ENCODE measurements around the gene FAM3A.

FAM3A gene

GRCh38 chrX:154534526-154535322 lies 18.7 kb upstream of the FAM3A start:
- DNase-seq (ENCODE audit: low read depth in 2 of 2), result peak; percentile 74 to 82

- no peak for DNase-seq (ENCODE audit: low read depth in 2 of 2)
These were observed 16.7 kb upstream of the FAM3A start for GRCh38 chrX:154532690-154533089.

GRCh38 chrX:154531626-154532025 lies 15.6 kb upstream of the FAM3A start:
- no peak for DNase-seq (ENCODE audit: low read depth in 2 of 2)

GRCh38 chrX:154530286-154530685 lies 14.3 kb upstream of the FAM3A start:
- no peak for DNase-seq (ENCODE audit: low read depth in 2 of 2)

DNA sequence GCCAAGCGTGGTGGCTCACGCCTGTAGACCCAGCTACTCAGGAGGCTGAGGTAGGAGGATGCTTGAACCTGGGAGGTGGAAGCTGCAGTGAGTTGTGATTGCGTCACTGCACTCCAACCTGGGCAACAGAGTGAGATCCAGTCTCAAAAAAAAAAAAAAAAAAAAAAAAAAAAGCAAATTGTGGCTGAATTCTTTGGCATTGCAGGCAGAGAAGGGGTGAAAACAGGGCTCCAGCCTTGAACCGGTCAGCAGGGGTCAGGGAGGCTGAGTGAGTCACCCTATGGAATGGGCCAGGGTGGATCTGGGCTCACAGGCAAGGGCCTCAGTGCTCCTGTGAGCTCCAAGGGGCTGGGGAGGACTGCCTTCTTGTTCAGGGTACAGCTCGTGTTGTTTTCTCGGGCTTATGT lies 13.2 kb upstream of the FAM3A start:
- no peak for DNase-seq (ENCODE audit: low read depth in 2 of 2)

DNA sequence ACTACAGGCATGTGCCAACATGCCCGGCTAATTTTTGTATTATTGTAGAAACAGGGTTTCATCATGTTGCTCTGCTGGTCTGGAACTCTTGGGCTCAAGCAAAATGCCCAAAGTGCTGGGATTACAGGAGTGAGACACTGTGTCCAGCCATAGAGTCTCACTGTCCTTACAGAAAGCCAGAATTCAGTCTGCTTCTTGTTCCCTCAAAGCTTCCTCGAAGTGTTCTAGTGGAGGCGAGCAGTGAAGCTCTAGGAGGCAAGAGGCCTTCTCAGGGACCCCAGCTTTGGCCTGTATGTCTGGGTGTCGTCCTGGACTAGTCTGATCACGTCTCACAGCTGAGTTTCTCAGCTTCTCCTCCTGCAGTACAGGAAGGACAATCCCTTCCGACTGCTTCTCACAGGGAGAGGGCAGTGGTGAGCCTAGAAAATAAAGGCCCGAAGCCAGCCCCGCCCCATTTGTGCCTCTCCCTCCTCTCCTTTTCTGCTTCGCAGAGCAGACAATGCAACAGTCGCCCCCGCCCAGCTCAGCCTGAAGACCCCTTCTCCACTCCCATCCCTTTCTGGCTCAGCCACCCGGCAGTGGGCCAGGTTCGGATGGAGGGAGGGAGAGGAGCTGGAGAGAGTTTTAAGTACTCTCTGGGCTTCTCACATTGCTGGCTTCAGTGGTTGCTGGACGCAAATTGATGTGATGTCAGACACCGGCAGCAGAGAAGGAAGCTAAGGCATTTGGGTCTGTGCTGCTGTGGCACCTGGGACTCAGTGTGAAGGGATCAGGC lies 11.1 kb upstream of the FAM3A start:
- no peak for DNase-seq (ENCODE audit: low read depth in 2 of 2)

GRCh38 chrX:154525606-154526490 lies 9.8 kb upstream of the FAM3A start:
- DNase-seq (ENCODE audit: low read depth in 2 of 2), result no peak

DNA sequence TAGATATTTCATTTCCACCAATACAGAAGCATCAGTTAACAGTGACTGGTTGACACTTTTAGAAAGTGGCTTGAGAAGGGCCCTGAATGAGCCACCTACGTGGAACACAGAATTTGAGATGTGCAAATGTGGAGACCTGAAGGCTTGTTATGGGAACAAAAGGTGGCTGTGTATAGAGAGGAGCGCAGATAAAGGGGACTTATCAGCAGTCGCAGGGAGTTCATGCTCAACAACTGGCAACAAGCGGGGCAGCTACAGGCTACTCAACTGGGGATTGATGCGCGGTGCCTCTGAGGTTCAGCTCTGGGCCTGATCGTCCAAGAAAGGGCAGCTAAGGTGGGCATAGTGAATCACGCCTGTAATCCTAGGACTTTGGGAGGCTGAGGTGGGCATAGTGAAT lies 3.4 kb upstream of the FAM3A start:
- DNase-seq (ENCODE audit: low read depth in 2 of 2), result no peak

DNA sequence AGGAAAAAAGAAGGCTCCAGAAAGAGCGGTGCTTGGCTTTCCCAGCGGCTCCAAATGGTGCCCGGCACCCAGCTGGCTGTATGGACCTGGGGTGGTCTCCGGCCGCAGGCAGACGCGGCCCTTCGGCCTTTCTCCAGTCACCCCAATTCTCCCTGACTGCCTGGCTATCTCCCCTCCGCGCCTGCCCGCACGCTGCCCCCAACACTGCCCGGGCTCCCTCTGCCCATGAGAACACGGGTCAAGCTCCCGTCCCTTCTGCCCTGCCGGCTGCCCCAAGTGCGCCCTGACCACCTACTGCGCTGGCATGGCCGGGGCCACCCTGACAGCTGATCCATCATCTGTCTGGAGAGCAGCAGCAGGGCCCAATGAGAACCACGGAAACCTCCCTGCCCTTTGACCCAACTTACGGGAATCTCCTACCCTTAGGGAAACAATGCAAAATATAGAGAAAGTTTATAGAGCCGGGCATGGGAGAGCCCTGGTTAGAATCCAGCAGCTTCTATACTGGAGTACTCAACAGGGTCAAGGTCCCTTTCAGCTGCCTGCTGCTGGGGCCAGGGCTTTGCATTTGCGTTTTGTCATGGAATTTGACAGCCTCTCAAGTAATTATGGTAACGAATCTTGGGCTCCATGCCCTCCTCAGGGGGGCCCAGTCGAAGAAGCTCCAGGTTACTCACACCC lies 1.2 kb upstream of the FAM3A start:
- no peak for DNase-seq (ENCODE audit: low read depth in 2 of 2)

GRCh38 chrX:154516656-154517100 lies 646 bp upstream of the FAM3A start:
- no peak for DNase-seq (ENCODE audit: low read depth in 2 of 2)

- no peak for DNase-seq (ENCODE audit: low read depth in 2 of 2)
These were observed 704 bp downstream of the FAM3A start for GRCh38 chrX:154515090-154515965.

DNA sequence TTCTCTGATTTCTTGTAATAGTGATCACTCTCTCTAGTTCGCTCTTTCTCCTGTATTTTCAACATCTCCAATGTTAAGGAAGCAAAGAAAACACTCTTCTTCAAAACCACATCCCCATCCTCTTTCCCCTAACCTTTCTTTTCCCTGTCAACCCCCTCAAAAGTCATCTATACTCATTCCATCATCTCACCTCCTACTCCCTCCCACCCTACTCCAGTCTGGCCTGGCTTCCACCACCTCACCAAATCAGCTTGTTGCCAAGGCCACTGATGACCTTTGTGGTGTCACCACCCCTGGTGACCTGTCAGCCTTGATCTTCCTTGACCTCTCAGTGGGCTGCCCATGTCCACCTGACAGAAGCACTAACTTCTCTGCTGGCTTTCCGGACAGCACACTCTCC lies 2.3 kb downstream of the FAM3A start:
- DNase-seq (ENCODE audit: low read depth in 2 of 2), result no peak

- DNase-seq (ENCODE audit: low read depth in 2 of 2), result no peak
These were observed 3.0 kb downstream of the FAM3A start for GRCh38 chrX:154512879-154513553.

DNA sequence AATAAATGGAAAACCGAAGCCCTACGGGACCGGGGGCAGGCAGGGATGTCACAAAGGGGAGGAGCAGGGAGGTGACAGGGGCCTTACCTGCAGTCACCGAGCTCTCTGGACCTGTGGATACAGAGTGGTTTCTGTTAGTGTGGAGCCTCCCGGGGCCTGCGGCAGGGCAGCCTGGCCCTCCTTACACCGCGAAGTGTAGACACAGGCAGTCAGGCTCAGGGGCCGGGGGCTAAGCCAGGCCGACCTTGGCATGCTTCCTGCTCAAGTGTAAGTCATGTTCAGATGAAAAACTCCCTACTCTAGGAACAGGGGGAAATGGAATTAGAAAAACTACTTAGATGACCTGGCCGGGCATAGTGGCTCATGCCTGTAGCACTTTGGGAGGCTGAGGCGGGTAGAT lies 4.3 kb downstream of the FAM3A start:
- DNase-seq (ENCODE audit: low read depth in 2 of 2), result no peak

GRCh38 chrX:154509455-154509854 lies 6.6 kb downstream of the FAM3A start:
- DNase-seq (ENCODE audit: low read depth in 2 of 2), result no peak

DNA sequence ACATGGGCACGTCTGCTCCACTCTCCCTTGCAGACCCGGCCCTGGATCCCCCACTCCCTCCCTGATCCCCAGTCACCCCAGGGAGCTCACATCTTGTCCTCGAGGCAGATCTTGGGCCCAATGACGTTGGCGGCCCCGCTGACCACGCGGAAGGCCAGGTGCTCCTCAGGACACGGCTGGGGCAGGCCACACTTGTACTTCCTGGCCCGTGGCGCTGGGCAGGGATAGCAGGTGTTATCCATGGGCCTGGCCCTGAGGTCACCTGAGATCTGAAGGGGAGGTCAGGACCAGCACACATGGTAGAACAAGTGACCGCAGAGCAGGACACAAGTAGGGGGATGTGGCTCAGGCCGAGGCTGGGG lies 7.7 kb downstream of the FAM3A start:
- DNase-seq (ENCODE audit: low read depth in 2 of 2), result no peak

GRCh38 chrX:154507673-154508383 lies 8.2 kb downstream of the FAM3A start:
- DNase-seq (ENCODE audit: low read depth in 2 of 2), result no peak

DNA sequence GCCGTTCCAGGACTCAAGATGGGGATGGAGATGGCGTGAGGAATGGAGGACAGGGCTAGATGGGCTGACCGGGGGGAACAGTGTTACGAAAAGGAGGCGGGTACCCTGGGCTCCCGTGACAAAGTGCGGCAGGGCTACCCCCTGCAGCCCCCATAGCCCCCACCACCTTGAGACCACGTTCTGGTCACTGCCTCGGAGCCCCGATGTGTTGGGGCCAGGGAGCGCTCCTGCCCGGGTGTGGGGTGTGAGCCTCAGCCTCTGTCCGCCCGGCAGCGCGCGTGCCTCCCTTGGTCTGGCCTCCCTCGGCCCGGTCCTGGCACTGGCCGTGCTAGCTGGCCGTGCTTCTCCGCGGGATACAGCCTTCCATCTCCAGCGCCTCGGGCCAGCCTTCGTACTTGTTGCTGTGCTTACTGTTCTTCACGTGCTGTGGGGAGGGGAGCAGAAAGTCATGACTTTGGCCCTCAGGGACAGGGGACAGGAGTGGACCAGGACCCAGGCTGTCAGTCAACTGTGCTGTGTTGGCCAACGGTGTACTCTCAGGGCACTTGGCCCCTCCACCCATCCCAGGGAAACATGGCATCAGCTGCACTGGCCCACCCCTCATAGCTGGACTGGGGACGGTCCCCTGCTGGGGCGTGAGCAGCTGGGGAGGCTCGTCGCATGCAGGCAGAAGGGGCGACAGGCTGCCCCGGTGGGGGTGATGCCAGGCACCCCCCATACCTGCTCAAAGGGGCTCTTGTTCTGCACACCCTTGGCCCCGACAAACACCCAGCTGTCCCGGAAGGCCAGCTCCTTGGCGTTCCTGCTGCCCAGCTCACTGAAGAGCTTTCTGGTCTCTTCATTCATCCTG lies 9.3 kb downstream of the FAM3A start:
- no peak for DNase-seq (ENCODE audit: low read depth in 2 of 2)
